ENCODE measurements around the gene AATF. TPM values are rescaled to one million over a fixed set of nuclear protein-coding genes. Genes with fewer than 3 reads are reported as not detected.

AATF gene
- total RNA-seq, 1 donor from 2014 or later: 54.0 TPM

DNA sequence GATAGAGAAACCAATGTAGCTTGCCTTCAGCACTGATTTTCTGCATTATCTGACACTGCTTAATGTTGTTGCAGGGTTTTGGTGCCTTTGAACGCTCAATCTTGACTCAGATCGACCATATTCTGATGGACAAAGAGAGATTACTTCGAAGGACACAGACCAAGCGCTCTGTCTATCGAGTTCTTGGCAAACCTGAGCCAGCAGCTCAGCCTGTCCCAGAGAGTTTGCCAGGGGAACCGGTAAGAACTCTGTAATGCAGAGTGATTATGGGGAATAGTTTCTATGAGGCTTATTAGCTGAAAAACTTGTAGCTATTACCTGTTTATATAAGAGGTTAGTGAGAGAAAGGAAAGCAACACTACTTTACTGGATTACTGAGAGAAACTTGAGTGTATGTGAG lies 40.4 kb downstream of the AATF start:
- Histone ChIP-seq H3K4me3 (ENCODE audit: low read depth, low read length) (no peak overlapping the region), H3K36me3 (ENCODE audit: control insufficient read depth, insufficient read depth, low read length) (peaks cover 16% of the 10 kb centered on the region), H3K27me3 (ENCODE audit: control insufficient read depth, insufficient read depth, low read length) (no peaks in the 10 kb centered on the region)
- DNase-seq (ENCODE audit: low read depth): no peak
- FAIRE-seq: no peak
- TF ChIP-seq, protein P1, sequence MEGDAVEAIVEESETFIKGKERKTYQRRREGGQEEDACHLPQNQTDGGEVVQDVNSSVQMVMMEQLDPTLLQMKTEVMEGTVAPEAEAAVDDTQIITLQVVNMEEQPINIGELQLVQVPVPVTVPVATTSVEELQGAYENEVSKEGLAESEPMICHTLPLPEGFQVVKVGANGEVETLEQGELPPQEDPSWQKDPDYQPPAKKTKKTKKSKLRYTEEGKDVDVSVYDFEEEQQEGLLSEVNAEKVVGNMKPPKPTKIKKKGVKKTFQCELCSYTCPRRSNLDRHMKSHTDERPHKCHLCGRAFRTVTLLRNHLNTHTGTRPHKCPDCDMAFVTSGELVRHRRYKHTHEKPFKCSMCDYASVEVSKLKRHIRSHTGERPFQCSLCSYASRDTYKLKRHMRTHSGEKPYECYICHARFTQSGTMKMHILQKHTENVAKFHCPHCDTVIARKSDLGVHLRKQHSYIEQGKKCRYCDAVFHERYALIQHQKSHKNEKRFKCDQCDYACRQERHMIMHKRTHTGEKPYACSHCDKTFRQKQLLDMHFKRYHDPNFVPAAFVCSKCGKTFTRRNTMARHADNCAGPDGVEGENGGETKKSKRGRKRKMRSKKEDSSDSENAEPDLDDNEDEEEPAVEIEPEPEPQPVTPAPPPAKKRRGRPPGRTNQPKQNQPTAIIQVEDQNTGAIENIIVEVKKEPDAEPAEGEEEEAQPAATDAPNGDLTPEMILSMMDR (IDR thresholded peaks at IDR 0.05; ENCODE audit: insufficient read depth, low read length, severe bottlenecking): no peak

- FAIRE-seq: no peak
Measured at GRCh38 chr17:36992701-36993100, 43.9 kb downstream of the AATF start.

DNA sequence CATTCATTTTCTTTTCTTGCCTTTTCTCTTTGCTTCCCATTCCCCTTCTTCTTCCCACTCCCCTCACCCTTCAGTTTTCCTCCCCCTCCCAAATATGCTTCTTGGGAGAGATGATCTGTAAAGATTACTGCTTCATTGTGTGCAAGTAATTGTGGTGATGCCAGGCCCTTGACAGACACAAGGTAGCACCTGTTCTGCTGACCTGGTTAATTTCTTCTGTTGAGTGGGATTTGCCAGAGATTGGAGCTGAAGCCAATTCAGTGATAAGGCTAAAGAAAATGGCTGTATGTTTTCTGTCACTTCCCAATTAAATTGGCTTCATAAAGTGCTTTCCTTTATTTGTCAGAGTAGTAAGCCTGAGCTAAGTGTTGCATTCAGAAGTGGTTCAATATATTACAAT lies 44.5 kb downstream of the AATF start:
- TF ChIP-seq, protein P1 (IDR thresholded peaks at IDR 0.05; ENCODE audit: insufficient read depth, low read length, severe bottlenecking): no peak
- H3K36me3 ChIP-seq (ENCODE audit: control insufficient read depth, insufficient read depth, low read length): peaks cover 13% of the 10 kb centered on the region
- FAIRE-seq: no peak

More at GRCh38 chr17:36992701-36993100, 43.9 kb downstream of the AATF start:
- TF ChIP-seq, protein P1 (IDR thresholded peaks at IDR 0.05; ENCODE audit: insufficient read depth, low read length, severe bottlenecking): no peak
- Histone ChIP-seq H3K4me3 (ENCODE audit: low read depth, low read length) (no peak overlapping the region), H3K36me3 (ENCODE audit: control insufficient read depth, insufficient read depth, low read length) (peaks cover 13% of the 10 kb centered on the region), H3K27me3 (ENCODE audit: control insufficient read depth, insufficient read depth, low read length) (no peaks in the 10 kb centered on the region)
- DNase-seq (ENCODE audit: low read depth): no peak

GRCh38 chr17:36994438-36994837 lies 45.7 kb downstream of the AATF start:
- peaks cover 10% of the 10 kb centered on the region for H3K36me3 ChIP-seq (ENCODE audit: control insufficient read depth, insufficient read depth, low read length)
- FAIRE-seq (no peak), DNase-seq (ENCODE audit: low read depth) (no peak)

More for the DNA sequence above, 44.5 kb downstream of the AATF start:
- Histone ChIP-seq H3K4me3 (ENCODE audit: low read depth, low read length) (no peak overlapping the region), H3K27me3 (ENCODE audit: control insufficient read depth, insufficient read depth, low read length) (no peaks in the 10 kb centered on the region)
- no peak for DNase-seq (ENCODE audit: low read depth)

GRCh38 chr17:36999471-36999870 lies 50.7 kb downstream of the AATF start:
- Histone ChIP-seq H3K36me3 (ENCODE audit: control insufficient read depth, insufficient read depth, low read length) (peaks cover 4% of the 10 kb centered on the region), H3K4me3 (ENCODE audit: low read depth, low read length) (no peak overlapping the region), H3K27me3 (ENCODE audit: control insufficient read depth, insufficient read depth, low read length) (no peaks in the 10 kb centered on the region)
- FAIRE-seq (no peak), DNase-seq (ENCODE audit: low read depth) (no peak)
- TF ChIP-seq, protein P1 (IDR thresholded peaks at IDR 0.05; ENCODE audit: insufficient read depth, low read length, severe bottlenecking): no peak

More at GRCh38 chr17:36994438-36994837, 45.7 kb downstream of the AATF start:
- Histone ChIP-seq H3K27me3 (ENCODE audit: control insufficient read depth, insufficient read depth, low read length) (no peaks in the 10 kb centered on the region), H3K4me3 (ENCODE audit: low read depth, low read length) (no peak overlapping the region)
- TF ChIP-seq, protein P1 (IDR thresholded peaks at IDR 0.05; ENCODE audit: insufficient read depth, low read length, severe bottlenecking): no peak

DNA sequence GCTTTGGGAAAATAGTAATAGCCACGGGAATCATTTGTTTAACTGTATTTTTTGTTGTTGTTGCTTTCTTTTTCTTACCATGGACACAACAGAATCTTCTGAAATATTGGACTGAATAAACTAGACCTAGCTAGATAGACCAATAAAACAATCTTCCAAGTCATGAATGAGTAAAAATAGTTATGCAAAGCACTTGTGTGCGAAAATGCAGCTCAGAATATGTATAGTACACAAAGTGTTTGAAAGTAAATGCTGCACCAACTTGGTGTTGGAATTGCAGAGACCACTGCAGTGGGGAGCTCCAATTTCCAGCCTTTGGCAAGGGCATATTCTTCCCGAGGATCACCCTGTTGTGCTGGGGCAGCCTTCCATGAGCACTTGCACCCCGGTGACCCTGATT lies 68.0 kb downstream of the AATF start:
- no peak for DNase-seq (ENCODE audit: low read depth)
- TF ChIP-seq, protein P1 (IDR thresholded peaks at IDR 0.05; ENCODE audit: insufficient read depth, low read length, severe bottlenecking): no peak
- Histone ChIP-seq H3K27me3 (ENCODE audit: control insufficient read depth, insufficient read depth, low read length) (no peaks in the 10 kb centered on the region), H3K4me3 (ENCODE audit: low read depth, low read length) (no peak overlapping the region), H3K36me3 (ENCODE audit: control insufficient read depth, insufficient read depth, low read length) (no peaks in the 10 kb centered on the region)
- FAIRE-seq: no peak

Measured in bronchial epithelial cell (primary cell).